Stimulated activated CD8-positive, alpha-beta memory T cell treated with anti-CD3 and anti-CD28 coated beads, Interleukin-7, amount 100 ng/mL, for 48 hours (primary cell): ENCODE data around the gene FBXO8.
"Not testable (repeated sequence)": the region's sequence is repeated elsewhere in the genome, so short reads cannot be mapped to it uniquely, and the experiment has no call there.

Experiments
- DNase-seq, 2 donors: peaks; one replicate each; pipeline ENCODE4 v3.0.0-alpha.2; 2020; ENCODE audit warnings: low read depth in 1 of 2; ENCODE audit errors: extremely low read depth in 1 of 2

FBXO8 gene, protein sequence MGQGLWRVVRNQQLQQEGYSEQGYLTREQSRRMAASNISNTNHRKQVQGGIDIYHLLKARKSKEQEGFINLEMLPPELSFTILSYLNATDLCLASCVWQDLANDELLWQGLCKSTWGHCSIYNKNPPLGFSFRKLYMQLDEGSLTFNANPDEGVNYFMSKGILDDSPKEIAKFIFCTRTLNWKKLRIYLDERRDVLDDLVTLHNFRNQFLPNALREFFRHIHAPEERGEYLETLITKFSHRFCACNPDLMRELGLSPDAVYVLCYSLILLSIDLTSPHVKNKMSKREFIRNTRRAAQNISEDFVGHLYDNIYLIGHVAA

DNA sequence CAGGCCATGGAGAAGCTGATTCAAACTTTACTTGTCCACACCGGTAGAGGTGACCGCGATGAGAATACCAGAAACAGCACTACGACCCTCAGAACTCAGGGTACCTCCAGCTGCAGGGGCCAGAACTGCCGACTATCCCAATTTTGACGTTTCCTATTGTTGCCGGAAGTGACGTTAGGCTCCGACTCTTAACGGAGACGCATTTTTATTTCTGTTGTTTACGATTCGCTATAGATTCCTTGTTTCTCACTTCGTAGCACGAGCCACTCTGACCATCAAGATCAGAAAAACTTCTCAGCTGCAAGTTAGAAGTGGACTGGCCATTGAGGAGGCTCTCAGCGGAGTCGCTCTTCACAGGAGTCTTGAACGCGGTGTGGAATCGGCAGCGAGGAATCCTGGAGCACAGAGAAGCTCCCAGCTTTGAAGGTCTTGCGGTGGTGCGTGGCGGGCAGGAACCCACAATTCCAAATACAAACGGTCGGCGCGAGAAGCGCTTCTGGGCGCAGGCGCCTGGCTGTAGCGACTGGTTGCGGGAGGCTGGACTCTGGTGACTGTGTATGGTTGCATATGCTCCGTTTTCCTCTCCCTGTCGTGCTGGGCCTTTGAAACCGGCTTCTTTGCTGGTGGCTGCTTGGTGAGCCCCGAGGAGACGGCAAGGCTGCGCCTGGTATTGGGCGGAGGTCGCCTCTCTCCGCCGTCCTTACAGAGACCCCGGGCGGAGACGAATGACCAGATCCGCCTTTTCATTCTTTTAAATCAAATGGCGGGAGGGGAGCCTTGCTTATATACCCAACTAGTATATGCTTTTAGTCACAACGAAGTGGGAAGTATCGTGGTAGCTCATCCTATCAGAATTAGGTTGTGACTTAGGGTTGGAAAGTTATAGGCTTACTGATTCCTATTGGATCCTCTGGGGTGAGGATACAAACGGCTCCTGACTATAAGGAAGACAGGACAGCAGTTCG, at the start of gene FBXO8, which contains the start of gene CEP44:
FBXO8 (minus strand) TSS at position 161 of the 965 bp plus-strand sequence. CDS start 20,575 bp downstream, outside the sequence.
CEP44 (plus strand) TSS at position 405 of the 965 bp plus-strand sequence. CDS start 15,211 bp downstream, outside the sequence.
- peak; percentile 27 to 32 for DNase-seq

DNA sequence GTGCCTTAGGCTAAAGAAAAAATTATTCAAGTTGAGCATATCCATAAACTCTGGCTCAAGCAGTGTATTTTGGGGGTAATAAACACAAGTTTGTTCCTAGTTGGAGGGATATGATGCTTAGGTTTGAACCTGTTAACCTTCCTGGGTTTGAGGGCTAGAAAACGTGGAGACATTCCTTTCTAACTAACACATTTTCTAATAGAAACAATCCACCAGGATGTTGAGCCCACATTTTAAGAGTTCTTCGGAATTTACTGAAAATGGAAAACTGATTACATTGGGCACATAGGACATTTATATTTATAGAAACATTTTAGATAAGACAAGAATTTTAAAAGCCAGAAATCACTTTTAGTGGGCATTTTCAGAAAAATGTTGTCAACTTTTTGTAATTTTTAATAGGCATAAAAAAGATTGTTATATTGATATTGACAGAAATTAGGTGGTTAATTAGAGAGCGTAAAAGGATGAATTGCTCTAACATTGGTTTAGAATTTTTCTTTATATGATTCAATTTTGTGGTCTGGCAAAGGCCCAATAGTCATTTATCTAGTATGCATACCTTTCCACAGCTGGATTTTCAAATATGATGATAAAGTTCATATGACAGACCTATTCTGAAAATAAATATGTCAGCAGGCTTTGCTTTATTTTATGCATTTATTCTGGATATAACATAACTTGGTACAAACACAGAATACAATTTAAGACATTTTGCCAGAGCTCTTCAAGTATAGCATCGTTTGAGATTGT, 49.5 kb upstream of the FBXO8 start:
- DNase-seq, result no peak

DNA sequence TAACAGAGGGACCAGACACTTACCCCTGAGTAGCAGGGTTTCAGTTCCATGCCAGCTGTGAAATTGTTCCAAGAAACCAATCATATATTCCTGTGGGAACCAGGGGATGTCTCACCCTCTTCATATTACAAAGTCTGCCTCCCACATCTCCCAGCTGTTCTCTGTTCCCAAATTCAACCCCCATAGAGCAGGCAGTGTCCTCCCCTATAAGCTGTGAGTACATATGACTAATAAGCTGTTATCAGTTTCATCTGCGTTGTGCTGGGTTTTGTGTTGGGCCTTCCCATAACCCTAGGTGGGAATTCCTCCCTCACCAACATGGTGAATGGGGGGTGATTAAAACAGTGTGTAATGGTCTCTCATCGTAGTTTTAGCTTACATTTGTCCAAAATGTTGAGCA, 41.3 kb upstream of the FBXO8 start:
- no peak for DNase-seq

DNA sequence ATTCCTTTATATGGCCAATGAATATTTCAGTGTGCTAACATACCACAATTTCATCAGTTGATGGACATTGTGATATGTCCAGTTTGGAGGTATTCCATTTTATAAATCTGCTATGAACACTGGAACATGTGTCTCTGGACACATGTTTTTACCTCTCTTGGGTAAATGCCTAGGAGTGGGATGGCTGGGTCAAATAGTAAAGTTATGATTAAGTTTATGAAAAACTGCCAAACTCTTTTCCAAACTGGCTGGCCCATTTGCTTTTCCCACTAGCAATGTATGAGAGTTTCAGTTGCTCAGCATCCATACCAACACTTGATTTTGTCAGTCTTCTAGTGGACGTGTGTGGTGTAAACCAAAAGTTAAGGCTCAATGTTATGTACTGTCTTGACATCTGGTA, 40.8 kb upstream of the FBXO8 start:
- no peak for DNase-seq

DNA sequence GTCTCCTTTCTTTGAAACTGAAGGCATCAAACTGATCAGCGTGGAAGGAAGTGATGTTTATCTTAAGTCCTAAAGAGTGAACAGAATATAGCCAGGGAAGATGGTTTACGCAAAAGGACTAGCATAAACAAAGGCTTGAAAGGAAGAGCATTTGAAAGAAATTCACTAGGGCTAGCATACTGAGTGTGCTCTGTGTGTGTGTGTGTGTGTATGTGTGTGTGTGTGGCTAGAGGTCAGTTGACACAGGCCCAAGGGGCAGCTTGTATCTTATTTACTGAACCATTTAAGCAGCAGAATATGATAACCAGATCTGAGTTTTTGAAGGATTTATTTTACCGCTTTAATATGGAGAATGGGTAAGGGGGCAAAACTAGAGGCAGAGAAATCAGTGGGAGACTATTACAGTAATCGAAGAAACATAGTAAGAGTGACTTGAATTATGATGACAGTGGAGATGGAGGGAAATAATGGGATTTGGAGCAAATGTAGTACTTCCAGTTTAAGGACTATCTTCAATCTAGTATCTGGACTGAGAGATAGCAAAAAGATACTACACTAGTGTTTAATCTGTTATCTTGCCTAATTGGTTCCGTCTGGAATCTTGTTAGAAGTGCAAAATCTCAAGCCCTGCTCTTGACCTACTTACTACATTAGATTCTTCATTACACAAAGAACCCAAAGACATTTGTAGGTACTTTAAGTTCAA, 37.2 kb upstream of the FBXO8 start:
- DNase-seq, result no peak

DNA sequence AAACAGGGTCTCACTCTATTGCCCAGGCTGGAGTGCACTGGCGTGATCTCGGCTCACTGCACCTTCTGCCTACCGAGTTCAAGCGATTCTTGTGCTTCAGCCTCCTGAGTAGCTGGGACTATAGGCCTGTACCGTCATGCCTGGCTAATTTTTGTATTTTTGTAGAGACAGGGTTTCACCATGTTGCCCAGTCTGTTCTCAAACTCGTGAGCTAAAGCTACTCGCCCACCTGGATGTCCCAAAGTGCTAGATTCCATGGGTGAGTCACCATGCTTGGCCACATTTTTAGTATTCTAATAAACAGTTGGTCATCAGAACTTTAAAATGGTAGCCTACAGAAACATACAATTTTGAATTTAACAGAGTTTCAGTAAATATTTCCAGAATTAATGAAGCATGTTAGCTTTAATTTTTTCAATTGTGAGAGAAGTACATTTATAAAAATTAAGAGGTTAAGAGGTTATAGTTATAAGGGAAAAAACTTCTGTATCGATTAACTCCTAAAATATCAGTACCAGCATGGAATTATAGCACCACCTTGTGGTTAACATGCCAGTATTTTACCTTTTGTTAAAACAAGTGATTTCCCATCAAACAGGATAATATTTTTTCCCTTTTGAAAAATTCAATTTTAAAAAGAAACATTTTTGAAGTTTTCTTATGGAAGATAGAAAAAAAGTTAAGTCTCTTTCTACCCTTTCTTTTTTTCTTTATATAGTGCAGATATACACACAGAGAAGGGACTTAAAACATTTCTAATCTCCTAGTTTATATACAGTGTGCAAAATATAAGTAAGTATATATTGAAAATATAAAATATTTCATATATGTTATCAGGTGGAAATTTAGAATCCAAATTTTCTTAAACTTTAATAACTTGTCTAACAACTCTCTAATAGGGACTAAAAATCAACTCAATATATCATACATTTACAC, 35.6 kb upstream of the FBXO8 start:
- DNase-seq, result no peak

DNA sequence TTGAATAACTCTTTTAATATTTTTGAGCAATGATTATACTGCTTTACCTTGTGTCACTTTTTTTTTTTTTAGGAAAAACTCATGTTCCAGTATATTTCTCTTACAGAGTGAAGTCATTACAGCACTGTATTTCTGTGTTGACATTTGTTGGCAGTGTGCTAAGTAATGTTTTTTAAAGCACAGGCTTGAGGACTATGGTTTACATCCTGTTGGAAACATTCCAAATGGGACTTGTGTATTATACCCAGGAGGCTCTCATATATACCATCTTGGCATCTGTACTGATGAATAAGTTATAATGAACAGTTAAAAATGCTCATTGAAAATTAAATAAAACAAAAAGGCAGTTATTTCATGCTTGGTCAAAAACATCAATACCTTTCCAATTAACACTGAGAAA, 34.1 kb upstream of the FBXO8 start:
- DNase-seq, result no peak

DNA sequence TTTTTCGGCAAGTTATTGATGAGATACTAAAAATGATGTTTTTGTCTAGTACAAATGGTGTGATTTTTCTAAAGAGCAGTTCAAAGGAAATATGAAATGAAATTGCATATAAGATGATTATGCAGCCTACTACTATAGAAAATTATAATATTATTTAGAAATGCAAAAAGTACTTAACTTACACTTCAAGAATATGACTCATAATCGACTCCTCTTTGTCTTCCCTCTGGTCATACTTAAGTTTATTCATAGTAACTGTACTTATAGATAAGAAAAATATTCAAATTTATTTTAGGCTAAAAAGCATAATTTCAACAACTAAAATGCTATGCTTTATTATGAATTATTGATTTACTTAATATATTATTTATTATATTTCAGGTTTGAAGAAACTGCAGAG, 33.5 kb upstream of the FBXO8 start:
- no peak for DNase-seq

DNA sequence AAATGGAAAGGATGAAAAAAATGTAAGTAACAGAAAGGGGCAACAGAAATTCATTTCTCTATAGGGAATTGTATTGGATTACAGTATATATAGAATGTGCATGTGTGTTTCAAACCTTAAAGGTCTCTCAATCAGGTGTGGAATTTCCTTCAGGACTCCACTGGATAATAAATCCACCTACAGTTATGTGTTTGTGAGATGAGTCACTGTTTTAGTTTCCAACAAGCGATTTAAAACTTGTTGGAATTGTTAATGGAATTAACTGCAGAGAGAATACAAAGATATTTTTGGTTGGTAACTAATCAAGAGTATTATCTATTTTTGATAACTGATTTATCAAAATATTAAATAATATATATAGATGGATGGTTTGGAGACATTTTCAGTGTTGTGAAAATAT, 33.1 kb upstream of the FBXO8 start:
- no peak for DNase-seq

DNA sequence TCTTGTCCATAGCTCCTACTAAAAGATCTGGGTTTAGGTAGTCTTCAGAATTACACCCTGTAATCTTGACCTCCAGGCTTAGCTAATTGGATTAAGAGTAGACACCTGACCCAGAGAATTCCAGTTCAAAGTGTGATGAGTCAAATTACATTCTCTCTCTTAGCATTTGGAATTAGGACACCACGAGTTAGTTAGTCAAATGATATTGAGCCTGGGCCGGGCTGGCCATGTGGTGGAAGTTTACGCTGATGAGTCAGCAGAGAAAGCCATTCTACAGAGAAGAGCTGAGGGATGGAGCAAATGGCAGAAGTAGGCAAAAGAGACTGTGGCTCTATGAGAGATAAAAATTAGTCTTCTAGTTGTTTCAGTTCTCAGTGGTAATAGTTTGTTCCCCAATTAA, 31.3 kb upstream of the FBXO8 start:
- DNase-seq, result no peak

DNA sequence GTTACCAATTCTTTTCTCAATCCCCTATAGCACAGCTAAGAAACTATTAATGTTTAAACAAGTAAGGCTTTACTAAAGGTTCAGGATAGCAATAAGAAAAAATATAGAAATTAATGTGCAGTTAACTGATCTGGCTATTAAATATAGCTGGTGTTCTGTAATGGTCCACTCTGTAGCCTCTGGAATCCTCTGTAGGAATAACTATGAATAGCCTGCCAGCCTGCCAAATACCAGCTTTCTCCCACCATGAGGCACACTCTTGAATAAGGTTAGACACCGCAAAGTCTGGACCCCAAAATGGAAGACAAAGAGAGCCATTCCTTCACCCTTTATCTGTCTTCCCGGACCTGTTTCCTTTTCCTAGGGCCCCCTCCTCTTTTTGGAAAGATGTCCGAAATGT, 30.8 kb upstream of the FBXO8 start:
- no peak for DNase-seq

DNA sequence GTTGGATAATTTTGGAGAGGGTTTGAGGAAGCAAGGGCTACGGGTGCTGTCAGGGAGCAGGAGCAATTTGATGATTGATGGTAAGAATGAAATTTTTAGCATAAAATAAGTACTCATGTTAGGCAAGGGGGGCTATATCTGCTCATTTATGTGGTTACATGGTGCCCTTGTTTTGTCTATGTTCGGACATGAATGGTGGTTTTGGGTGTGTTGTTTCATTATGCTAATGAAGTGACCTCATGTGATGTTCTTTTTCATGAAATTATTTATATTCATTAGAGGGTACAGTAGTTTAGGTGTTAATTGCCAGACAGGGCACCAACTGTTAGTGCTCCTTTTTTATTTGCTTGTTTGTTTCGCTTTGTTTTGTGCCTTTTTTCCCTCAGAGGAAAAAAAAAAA, 29.5 kb upstream of the FBXO8 start:
- no peak for DNase-seq

DNA sequence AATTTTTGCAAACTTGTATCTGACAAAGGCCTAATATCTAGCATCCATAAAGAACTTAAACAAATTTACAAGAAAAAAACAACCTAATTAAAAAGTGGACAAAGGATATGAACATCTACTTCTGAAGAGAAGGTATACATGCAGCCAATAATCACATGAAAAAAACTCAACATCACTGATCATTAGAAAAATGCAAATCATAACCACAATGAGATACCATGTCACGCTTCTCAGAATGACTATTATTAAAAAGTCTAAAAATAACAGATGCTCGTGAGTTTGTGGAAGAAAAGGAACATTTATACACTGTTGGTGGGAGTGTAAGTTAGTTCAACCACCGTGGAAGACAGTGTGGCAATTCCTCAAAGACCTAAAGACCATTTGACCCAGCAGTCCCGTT, 24.2 kb upstream of the FBXO8 start:
- no peak for DNase-seq

DNA sequence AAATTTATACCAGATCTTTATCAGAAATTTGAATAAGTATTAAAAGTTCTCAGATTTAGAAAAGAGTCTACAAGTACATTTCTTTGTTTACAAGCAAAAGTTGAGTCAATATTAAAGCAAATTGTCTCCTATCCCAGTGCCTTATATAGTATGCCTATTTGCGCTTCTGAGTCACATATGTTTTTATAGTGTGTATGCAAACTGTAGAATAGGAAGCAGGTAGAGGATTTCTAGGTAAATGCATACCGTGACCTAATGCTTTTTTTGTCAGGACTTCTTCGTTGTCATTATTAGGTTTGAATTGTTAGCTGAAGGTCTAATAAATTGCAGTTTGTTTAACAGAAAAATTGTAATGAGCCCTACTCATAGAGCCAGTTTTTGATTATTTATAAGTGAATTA, 22.5 kb upstream of the FBXO8 start:
- no peak for DNase-seq

DNA sequence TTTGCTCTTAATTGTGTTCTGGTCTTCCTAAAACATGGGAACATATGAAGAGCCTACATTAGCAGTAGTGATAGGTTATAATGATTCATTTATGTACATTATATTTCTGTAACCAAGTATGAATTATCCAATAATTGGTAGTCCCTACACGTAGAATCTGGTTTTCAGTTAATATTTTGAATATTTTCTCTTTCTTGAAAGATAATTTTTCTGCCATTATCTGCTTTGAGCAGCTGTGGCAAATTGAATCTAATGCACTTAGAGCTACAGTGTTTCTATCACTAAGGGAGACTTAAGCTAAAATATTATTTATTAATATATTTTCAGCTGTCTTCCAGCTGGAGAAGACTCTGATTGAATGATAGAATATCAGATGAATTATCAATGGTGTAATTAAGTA, 21.2 kb upstream of the FBXO8 start:
- DNase-seq, result no peak

DNA sequence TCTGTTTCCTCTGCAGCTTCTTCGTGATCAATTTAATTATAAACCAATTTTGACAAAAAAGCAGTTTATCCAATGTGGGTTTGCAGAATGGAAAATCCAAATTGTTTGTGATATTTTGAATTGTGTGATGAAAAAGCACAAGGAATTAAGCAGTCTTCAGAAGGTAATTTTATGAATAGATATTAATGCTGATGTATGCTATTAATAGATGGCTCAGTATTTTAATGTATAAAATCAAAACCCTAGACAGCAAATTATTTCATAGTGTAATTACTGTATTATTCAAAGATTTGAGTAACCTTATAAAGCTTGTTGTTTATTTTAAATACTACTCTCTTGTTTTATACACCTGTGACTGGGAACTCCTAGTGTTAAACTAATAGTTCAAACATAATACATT, 20.2 kb upstream of the FBXO8 start:
- no peak for DNase-seq

DNA sequence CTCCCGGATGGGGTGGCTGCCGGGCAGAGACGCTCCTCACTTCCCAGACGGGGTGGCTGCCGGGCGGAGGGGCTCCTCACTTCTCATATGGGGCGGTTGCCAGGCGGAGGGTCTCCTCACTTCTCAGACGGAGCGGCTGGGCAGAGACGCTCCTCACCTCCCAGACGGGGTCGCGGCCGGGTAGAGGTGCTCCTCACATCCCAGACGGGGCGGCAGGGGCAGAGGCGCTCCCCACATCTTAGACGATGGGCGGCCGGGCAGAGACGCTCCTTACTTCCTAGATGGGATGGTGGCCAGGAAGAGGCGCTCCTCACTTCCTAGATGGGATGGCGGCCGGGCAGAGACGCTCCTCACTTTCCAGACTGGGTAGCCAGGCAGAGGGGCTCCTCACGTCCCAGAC, 11.7 kb upstream of the FBXO8 start:
- DNase-seq, result not testable (repeated sequence)

DNA sequence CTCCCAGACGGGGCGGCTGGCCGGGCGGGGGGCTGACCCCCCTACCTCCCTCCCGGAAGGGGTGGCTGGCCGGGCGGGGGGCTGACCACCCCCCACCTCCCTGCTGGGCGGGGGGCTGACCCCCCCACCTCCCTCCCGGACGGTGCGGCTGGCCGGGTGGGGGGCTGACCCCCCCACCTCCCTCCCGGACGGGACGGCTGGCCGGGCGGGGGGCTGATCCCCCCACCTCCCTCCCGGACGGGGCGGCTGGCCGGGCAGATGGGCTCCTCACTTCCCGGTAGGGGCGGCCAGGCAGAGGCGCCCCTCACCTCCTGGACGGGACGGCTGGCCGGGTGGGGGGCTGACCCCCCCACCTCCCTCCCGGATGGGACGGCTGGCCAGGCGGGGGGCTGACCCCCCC, 11.2 kb upstream of the FBXO8 start:
- DNase-seq, result not testable (repeated sequence)

DNA sequence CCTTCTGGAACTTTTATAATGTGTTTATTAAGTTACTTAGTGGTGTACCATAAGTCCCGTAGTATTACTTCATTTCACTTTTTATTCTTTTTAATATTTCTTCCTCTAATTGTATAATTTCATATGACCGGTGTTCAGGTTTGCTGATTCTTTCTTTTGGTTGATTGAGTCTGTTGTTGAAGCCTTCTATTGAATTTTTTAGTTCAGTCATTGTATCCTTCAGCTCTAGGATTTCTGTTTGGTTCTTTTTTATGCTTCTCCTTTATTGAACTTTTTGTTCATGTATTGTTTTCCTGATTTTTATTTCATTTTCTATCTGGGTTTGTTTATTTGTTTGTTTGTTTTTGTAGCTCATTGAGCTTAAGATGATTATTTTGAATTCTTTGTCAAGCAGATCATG, 9.0 kb upstream of the FBXO8 start:
- no peak for DNase-seq

DNA sequence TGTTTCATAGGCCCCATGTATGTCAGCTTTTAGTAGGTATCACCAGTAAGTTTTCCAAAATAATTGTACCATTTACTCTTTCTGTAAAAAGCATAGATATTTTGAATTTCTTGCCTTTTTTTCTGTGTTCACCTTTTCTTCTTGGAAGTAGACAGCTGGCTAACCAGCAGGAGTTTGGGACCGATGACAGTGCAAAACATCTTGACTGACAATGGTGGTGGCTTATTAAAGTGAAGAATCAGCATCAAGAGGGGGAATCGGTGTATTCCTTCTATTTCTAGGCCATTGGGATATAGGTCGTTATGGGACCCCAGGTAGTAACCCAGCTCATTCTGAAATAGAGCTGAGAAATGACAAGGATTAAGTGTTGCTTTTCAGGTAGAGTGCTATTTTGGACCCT, 3.4 kb upstream of the FBXO8 start:
- DNase-seq, result no peak
